Activated naive CD8-positive, alpha-beta T cell treated with anti-CD3 and anti-CD28 coated beads, Interleukin-2, amount 10 ng/mL, durations not matched to agents 7 days and 5 days (primary cell): ENCODE data around the gene CRYBB1. TPM values are rescaled to one million over a fixed set of nuclear protein-coding genes. Genes with fewer than 3 reads are reported as not detected.

ENCODE experiments used
- ATAC-seq: fragments of 150-1000 bp; cut with Tn5 transposase; one replicate; pipeline ENCODE4 v1.10.0; 2021; ENCODE audit warnings: low read depth, moderate library complexity
- POLR2A ChIA-PET: fragments of 350-600 bp; sonication (Branson Sonifier 250); formaldehyde crosslinking; loops from one replicate; lab custom pipeline; 2021; ENCODE audit warnings: antibody characterized with exemption; lab: Charles Lee
- DNase-seq: peaks from one replicate; pipeline ENCODE4 v3.0.0; 2021
- H3K27ac Mint-ChIP-seq: one replicate; pipeline ENCODE4 v1.8.0; 2022; ENCODE audit warnings: mild to moderate bottlenecking, mixed read lengths
- H3K27me3 Mint-ChIP-seq: one replicate; pipeline ENCODE4 v1.8.0; 2022; ENCODE audit warnings: mild to moderate bottlenecking, moderate library complexity, mixed read lengths
- H3K36me3 Mint-ChIP-seq: one replicate; pipeline ENCODE4 v1.8.0; 2021; ENCODE audit warnings: mild to moderate bottlenecking, mixed read lengths
- H3K4me1 Mint-ChIP-seq: one replicate; pipeline ENCODE4 v1.8.0; 2021; ENCODE audit warnings: mixed read lengths
- H3K4me3 Mint-ChIP-seq: one replicate; pipeline ENCODE4 v1.8.0; 2022; ENCODE audit warnings: mild to moderate bottlenecking, moderate library complexity, mixed read lengths
- H3K9me3 Mint-ChIP-seq: one replicate; pipeline ENCODE4 v1.8.0; 2021; ENCODE audit warnings: mixed read lengths
- total RNA-seq, 2 experiments: library from RNA; stranded (reverse); gene quantifications; one replicate each; pipeline ENCODE4 v1.2.3, GENCODE V29; 2021

The CRYBB1 gene
- total RNA-seq, 2 experiments from 2014 or later, result not detected

DNA sequence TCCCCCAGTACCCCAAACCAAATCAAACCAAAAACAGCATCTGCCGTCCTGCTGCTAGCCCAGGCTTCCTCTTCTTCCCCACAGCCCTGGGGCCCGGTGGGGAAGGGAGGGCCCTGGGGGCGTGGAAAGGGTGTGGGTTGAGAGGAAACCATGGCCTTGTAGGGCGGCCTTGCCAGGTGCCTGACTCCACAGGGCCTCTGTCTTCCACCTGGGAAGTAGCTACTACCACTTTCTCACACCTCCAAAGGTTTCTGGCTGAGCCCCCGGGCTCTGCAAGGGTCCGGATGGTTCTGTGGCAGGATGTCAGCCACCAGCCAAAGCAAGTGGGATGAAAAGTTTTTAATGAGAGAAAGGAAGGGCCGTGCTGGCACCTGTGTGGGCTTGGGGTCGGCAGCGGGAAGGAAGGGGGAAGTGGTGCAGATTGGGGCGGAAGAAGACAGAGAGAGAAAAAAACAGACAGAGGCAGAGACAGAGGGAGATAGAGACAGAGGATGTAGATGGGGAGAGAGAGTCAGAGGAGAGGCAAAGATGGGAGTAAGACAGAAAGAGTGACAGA, 38.4 kb downstream of the CRYBB1 start:
- Mint-ChIP-seq H3K4me3 (peak overlapping the region; percentile 86), H3K9me3 (no peaks in the 10 kb centered on the region), H3K27ac (peak overlapping the region; percentile 96), H3K27me3 (no peaks in the 10 kb centered on the region), H3K4me1 (peaks cover 62% of the 10 kb centered on the region), H3K36me3 (peaks cover 37% of the 10 kb centered on the region)
- ATAC-seq (peak; percentile 98), DNase-seq (peak; percentile 79)
- POLR2A ChIA-PET, result interaction anchor here (0.6 to 1.8 kb wide), 4 partner anchors 10 to 93 kb away, joined by 3 to 6 read pairs (median 4); partner anchors contain the start of gene TPST2

GRCh38 chr22:26577081-26577480, 40.7 kb downstream of the CRYBB1 start:
- POLR2A ChIA-PET, result interaction anchor here (0.7 kb wide), 1 partner anchor 45 kb away, joined by 6 read pairs; the partner anchor contains the start of gene CRYBA4
- no peaks in the 10 kb centered on the region for H3K27me3 Mint-ChIP-seq
- peaks cover 70% of the 10 kb centered on the region for H3K4me1 Mint-ChIP-seq
- H3K36me3 Mint-ChIP-seq, result peaks cover 42% of the 10 kb centered on the region
- ATAC-seq (no peak), DNase-seq (no peak)
- no peak overlapping the region for H3K4me3 Mint-ChIP-seq
- H3K9me3 Mint-ChIP-seq, result no peaks in the 10 kb centered on the region
- H3K27ac Mint-ChIP-seq, result no peak overlapping the region

GRCh38 chr22:26576026-26576680, 41.7 kb downstream of the CRYBB1 start:
- Mint-ChIP-seq H3K4me1 (peaks cover 73% of the 10 kb centered on the region), H3K9me3 (no peaks in the 10 kb centered on the region), H3K27ac (peak overlapping the region; percentile 1), H3K4me3 (no peak overlapping the region), H3K36me3 (peaks cover 44% of the 10 kb centered on the region), H3K27me3 (no peaks in the 10 kb centered on the region)
- ATAC-seq (no peak), DNase-seq (no peak)
- POLR2A ChIA-PET, result interaction anchor here (0.7 kb wide), 2 partner anchors 17 to 46 kb away, joined by 3 to 6 read pairs; partner anchors contain the start of gene CRYBA4

- peaks cover 62% of the 10 kb centered on the region for H3K4me1 Mint-ChIP-seq
- peak overlapping the region; percentile 52 for H3K4me3 Mint-ChIP-seq
- peak overlapping the region; percentile 79 for H3K27ac Mint-ChIP-seq
- POLR2A ChIA-PET, result no interaction called here
- H3K27me3 Mint-ChIP-seq, result no peaks in the 10 kb centered on the region
- H3K36me3 Mint-ChIP-seq, result peaks cover 37% of the 10 kb centered on the region
- ATAC-seq (no peak), DNase-seq (no peak)
- no peaks in the 10 kb centered on the region for H3K9me3 Mint-ChIP-seq
Observed at GRCh38 chr22:26574001-26574723, 43.7 kb downstream of the CRYBB1 start.

DNA sequence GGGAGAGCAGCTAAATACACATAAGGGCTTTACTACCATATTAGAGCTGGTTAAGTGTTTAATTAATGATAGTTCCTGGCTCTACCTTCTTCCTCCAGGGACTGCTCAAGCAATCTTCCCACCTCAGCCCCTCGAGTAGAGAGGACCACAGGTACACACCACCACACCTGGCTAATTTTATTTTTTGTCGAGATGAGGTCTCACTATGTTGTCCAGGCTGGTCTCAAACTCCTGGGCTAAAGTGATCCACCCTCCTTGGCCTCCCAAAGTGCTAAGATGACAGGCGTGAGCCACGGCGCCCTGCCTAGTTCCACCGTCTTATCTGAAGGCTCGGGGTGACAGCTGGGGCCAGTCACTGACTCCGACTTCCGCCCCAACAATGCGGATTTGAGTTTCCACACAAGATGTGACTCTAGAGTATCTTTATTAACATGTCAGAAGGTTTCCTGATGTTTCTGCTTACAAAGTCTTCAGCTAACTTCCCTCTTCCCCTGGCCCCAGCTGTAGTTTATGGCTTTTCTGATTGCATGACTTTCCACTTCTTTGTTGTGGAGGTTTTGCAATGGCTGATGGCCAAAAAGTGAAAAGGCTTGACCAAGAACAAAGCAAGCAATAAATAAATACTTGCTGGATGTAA, 44.7 kb downstream of the CRYBB1 start:
- peak overlapping the region; percentile 79 for H3K27ac Mint-ChIP-seq
- ATAC-seq, result peak; percentile 79
- POLR2A ChIA-PET, result no interaction called here
- H3K9me3 Mint-ChIP-seq, result no peaks in the 10 kb centered on the region
- no peak for DNase-seq
- H3K27me3 Mint-ChIP-seq, result no peaks in the 10 kb centered on the region
- peaks cover 61% of the 10 kb centered on the region for H3K4me1 Mint-ChIP-seq
- H3K36me3 Mint-ChIP-seq, result peaks cover 37% of the 10 kb centered on the region
- H3K4me3 Mint-ChIP-seq, result peak overlapping the region; percentile 52

DNA sequence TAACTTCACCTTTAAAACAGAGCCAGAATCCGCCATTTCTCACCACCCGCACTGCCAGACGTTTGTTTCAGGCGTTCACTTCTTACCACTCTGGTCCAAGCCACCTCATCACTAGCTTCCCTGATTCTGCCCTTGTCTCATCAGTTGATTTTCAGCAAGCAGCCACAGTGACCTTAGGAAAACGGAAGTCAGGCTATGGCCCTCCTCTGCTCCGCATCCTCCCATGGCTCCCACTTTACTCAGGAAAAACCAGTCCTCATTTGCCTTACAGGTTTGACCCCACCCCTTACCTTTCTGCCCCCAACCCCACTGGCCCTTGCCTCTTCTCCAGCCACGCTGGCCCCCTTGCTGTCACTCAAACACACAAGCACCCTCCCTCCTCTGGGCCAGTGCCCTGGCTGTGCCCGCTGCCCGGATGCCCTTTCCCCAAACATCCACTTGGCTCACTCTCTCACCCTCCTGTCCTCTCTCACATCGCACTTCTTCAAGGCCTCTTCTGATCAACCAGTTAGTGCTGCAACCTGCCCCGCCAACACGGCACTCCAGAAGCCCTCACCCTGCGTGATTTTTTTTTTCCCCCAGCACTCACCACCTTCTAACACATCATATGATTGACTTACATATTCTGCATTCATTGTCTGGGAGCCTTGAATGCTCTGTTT, 46.8 kb downstream of the CRYBB1 start:
- peaks cover 58% of the 10 kb centered on the region for H3K4me1 Mint-ChIP-seq
- DNase-seq, result no peak
- POLR2A ChIA-PET, result no interaction called here
- H3K27me3 Mint-ChIP-seq, result no peaks in the 10 kb centered on the region
- H3K4me3 Mint-ChIP-seq, result no peak overlapping the region
- peak overlapping the region; percentile 49 for H3K27ac Mint-ChIP-seq
- no peak for ATAC-seq
- no peaks in the 10 kb centered on the region for H3K9me3 Mint-ChIP-seq
- H3K36me3 Mint-ChIP-seq, result peaks cover 33% of the 10 kb centered on the region

DNA sequence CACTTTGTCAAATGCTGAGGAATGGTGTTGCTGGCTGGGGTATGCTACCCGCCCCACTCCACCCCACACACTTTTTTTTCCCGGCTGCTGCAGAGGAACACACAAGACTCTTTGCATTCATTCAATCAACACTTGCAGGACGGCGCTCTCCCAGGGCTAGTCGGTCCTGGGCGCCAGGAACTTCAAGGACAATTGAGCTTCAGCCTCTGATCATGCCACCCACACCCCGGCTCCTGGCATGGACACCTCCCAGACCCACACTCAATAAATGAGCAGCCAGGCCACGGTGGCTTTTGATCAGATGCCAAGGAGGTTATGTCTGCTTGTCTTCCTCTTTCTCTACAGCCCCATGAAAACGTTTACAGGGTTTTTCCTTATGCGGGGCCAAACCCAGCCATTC, 47.7 kb downstream of the CRYBB1 start:
- no peaks in the 10 kb centered on the region for H3K27me3 Mint-ChIP-seq
- DNase-seq (no peak), ATAC-seq (no peak)
- H3K4me1 Mint-ChIP-seq, result peaks cover 54% of the 10 kb centered on the region
- peaks cover 30% of the 10 kb centered on the region for H3K36me3 Mint-ChIP-seq
- H3K27ac Mint-ChIP-seq, result peak overlapping the region; percentile 23
- POLR2A ChIA-PET, result no interaction called here
- no peaks in the 10 kb centered on the region for H3K9me3 Mint-ChIP-seq
- no peak overlapping the region for H3K4me3 Mint-ChIP-seq

- ATAC-seq, result no peak
- peaks cover 35% of the 10 kb centered on the region for H3K36me3 Mint-ChIP-seq
Observed at GRCh38 chr22:26568207-26568706, 49.6 kb downstream of the CRYBB1 start.

GRCh38 chr22:26567610-26568009, 50.2 kb downstream of the CRYBB1 start:
- no peak for ATAC-seq
- Mint-ChIP-seq H3K4me1 (peaks cover 43% of the 10 kb centered on the region), H3K4me3 (no peak overlapping the region), H3K27ac (no peak overlapping the region), H3K9me3 (no peaks in the 10 kb centered on the region), H3K27me3 (no peaks in the 10 kb centered on the region), H3K36me3 (peaks cover 28% of the 10 kb centered on the region)
- POLR2A ChIA-PET, result no interaction called here
- DNase-seq, result no peak

More at GRCh38 chr22:26568207-26568706, 49.6 kb downstream of the CRYBB1 start:
- peaks cover 49% of the 10 kb centered on the region for H3K4me1 Mint-ChIP-seq
- H3K27me3 Mint-ChIP-seq, result no peaks in the 10 kb centered on the region
- no peak overlapping the region for H3K4me3 Mint-ChIP-seq
- no peaks in the 10 kb centered on the region for H3K9me3 Mint-ChIP-seq
- DNase-seq, result no peak
- H3K27ac Mint-ChIP-seq, result no peak overlapping the region
- POLR2A ChIA-PET, result no interaction called here

DNA sequence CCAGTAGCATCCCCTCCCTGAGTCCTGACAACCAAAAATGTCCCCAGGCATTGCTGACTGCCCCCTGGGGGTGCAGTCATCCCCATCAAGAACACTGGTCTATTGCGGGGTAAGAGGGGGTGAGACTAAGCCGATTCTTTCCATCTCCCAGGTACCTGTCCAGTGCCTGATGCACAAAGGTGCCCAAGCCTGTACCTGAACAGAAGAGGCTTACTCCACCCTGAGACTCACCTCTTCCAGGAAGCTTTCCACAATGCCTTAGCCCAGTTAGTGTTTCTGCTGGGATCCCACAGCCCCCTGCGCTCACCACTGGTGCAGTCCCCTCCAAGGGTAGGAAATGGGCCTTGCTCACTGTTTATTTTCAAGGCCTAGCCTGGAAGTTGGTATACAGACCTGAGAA, 50.8 kb downstream of the CRYBB1 start:
- no peak for DNase-seq
- POLR2A ChIA-PET, result no interaction called here
- no peaks in the 10 kb centered on the region for H3K9me3 Mint-ChIP-seq
- H3K27ac Mint-ChIP-seq, result no peak overlapping the region
- no peaks in the 10 kb centered on the region for H3K27me3 Mint-ChIP-seq
- peaks cover 40% of the 10 kb centered on the region for H3K4me1 Mint-ChIP-seq
- no peak for ATAC-seq
- no peak overlapping the region for H3K4me3 Mint-ChIP-seq
- peaks cover 27% of the 10 kb centered on the region for H3K36me3 Mint-ChIP-seq

DNA sequence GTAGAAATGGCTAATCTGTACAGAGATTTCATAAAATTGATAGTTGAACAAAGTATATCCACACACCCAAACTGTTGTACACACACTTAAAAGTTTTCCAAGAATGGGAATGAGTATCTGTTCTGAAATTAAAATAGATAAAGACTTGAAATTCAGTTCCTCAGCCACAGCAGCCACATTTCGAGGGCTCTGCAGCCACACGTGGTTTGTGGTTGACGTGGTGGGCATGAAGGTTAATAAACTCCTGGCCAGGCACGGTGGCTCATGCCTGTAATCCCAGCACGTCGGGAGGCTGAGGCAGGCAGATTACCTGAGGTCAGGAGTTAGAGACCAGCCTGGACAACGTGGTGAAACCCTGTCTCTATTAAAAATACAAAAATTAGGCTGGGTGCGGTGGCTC, 51.9 kb downstream of the CRYBB1 start:
- peaks cover 31% of the 10 kb centered on the region for H3K4me1 Mint-ChIP-seq
- ATAC-seq, result no peak
- H3K9me3 Mint-ChIP-seq, result no peaks in the 10 kb centered on the region
- DNase-seq, result no peak
- no peak overlapping the region for H3K4me3 Mint-ChIP-seq
- POLR2A ChIA-PET, result no interaction called here
- no peaks in the 10 kb centered on the region for H3K27me3 Mint-ChIP-seq
- peaks cover 18% of the 10 kb centered on the region for H3K36me3 Mint-ChIP-seq
- H3K27ac Mint-ChIP-seq, result no peak overlapping the region

DNA sequence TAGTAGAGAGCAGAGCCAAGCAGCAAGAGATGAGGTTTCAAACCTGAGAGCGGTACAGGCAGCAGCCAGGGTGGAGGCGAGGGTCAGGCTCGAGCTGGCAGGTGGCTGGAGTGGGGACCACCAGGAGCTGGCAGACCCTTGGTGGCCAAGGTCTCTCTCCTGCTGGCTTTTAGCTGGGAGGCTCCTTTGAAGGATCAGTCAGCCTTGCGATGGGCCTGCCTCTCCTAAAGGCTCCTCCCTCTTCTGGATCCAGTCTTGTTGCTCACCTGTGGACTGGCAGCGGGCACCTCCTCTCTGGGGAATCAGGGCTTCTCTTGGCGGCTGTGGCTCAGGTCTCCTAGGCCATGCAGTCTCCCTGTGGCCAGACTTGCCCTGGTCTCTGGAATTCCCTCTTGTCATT, 52.6 kb downstream of the CRYBB1 start:
- H3K27me3 Mint-ChIP-seq, result no peaks in the 10 kb centered on the region
- H3K36me3 Mint-ChIP-seq, result peaks cover 18% of the 10 kb centered on the region
- no peaks in the 10 kb centered on the region for H3K9me3 Mint-ChIP-seq
- no peak overlapping the region for H3K27ac Mint-ChIP-seq
- H3K4me3 Mint-ChIP-seq, result no peak overlapping the region
- POLR2A ChIA-PET, result interaction anchor here (0.5 to 0.6 kb wide), 2 partner anchors 18 to 78 kb away, joined by 3 to 4 read pairs; no protein-coding TSS in a partner anchor
- peaks cover 26% of the 10 kb centered on the region for H3K4me1 Mint-ChIP-seq
- no peak for ATAC-seq
- no peak for DNase-seq
